A673 (cell line): Measurements from ENCODE around the gene DLK1.

Experiments
- EZH2 ChIP-seq: fragments of 200-600 bp; sonication (generic); IDR thresholded peaks from 2 replicates; pipeline ENCODE4 v1.6.1; 2017; ENCODE audit warnings: borderline replicate concordance, low read depth, mild to moderate bottlenecking, mixed read lengths, antibody characterized with exemption, low read length; ENCODE audit not compliant: poor library complexity, severe bottlenecking
- TF ChIP-seq, protein P1 (sequence below): fragments of 300-800, 200-600 bp; sonication (generic); conservative IDR thresholded peaks from 2 replicates; pipeline ENCODE4 v1.5.1; 2017; ENCODE audit warnings: low read depth, mild to moderate bottlenecking, antibody characterized with exemption, low read length, moderate library complexity, mixed read lengths

DNA sequence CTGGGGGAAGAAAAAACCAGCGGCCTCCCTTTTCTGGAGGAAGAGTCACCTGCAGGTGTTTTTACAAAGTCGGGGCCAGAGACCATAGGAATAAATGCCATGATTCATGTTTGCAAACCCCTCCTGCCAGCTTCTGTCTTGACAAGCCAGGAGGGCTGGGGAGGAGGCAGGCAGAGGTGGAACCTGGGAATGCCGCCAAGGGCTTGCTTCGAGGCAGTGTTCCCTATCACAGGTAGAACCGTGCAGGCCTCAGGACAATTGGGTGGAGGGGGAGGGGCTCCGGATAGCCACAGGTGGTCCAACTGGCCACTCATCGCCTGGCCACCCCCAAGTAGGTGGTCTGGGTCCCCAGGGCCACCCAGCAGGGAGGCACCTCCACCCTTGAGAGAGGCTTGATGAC lies 14.2 kb upstream of the DLK1 start:
- TF ChIP-seq, protein P1, sequence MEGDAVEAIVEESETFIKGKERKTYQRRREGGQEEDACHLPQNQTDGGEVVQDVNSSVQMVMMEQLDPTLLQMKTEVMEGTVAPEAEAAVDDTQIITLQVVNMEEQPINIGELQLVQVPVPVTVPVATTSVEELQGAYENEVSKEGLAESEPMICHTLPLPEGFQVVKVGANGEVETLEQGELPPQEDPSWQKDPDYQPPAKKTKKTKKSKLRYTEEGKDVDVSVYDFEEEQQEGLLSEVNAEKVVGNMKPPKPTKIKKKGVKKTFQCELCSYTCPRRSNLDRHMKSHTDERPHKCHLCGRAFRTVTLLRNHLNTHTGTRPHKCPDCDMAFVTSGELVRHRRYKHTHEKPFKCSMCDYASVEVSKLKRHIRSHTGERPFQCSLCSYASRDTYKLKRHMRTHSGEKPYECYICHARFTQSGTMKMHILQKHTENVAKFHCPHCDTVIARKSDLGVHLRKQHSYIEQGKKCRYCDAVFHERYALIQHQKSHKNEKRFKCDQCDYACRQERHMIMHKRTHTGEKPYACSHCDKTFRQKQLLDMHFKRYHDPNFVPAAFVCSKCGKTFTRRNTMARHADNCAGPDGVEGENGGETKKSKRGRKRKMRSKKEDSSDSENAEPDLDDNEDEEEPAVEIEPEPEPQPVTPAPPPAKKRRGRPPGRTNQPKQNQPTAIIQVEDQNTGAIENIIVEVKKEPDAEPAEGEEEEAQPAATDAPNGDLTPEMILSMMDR: no peak
- TF ChIP-seq EZH2: no peak
